Tibial artery (tissue), 4 donors: ENCODE measurements around the gene ANKFY1.

ENCODE experiments used
- DNase-seq, 2 donors: peaks; one replicate each; pipeline ENCODE4 v3.0.0-alpha.2; 2019
- H3K27ac ChIP-seq, 2 donors: fragments of 200-600 bp; sonication (generic) in 1 of 2; 1 replicate in 1 of 2; 2 replicates in 1 of 2; pipeline ENCODE4 v1.5.1; 2018 to 2019; ENCODE audit warnings: mild to moderate bottlenecking in 1 of 2
- H3K27me3 ChIP-seq, 2 donors: fragments of 200-600 bp; sonication (generic) in 1 of 2; one replicate each; pipeline versions ENCODE4 v1.5.1 to v1.6.0; 2016 to 2019
- H3K36me3 ChIP-seq, 3 donors: fragments of 200-600 bp; sonication (generic) in 2 of 3; one replicate each; pipeline ENCODE4 v1.5.1; 2016 to 2019; ENCODE audit warnings: mild to moderate bottlenecking in 2 of 3
- H3K4me1 ChIP-seq, 4 donors: fragments of 200-600 bp; sonication (generic) in 2 of 4; 1 replicate in 3 of 4; 2 replicates in 1 of 4; pipeline ENCODE4 v1.5.1; 2016 to 2019
- H3K4me3 ChIP-seq, 2 donors: fragments of 200-600 bp; sonication (generic) in 1 of 2; 1 replicate in 1 of 2; 2 replicates in 1 of 2; pipeline ENCODE4 v1.5.1; 2018 to 2019; ENCODE audit warnings: mild to moderate bottlenecking in 2 of 2
- H3K9me3 ChIP-seq, 3 donors: fragments of 200-600 bp; sonication (generic) in 1 of 3; one replicate each; pipeline ENCODE4 v1.5.1; 2016 to 2019
- intact Hi-C: fragments of 100-400 bp; cut with DNase I; formaldehyde crosslinking; loops from one replicate; pipeline ENCODE4 v1.15.0; 2023; ENCODE audit warnings: low total_unique reads
- TF ChIP-seq, protein P1 (sequence below), 2 experiments: fragments of 200-600 bp in 1 of 2; fragments of 450-650 bp in 1 of 2; IDR thresholded peaks; one replicate each; pipeline ENCODE4 v1.5.1; 2017 to 2019; ENCODE audit warnings: antibody characterized with exemption in 2 of 2, mild to moderate bottlenecking in 1 of 2, moderate library complexity in 1 of 2

Gene ANKFY1

GRCh38 chr17:4162321-4162720, 101.5 kb downstream of the ANKFY1 start:
- no peak for DNase-seq
- TF ChIP-seq, protein P1, sequence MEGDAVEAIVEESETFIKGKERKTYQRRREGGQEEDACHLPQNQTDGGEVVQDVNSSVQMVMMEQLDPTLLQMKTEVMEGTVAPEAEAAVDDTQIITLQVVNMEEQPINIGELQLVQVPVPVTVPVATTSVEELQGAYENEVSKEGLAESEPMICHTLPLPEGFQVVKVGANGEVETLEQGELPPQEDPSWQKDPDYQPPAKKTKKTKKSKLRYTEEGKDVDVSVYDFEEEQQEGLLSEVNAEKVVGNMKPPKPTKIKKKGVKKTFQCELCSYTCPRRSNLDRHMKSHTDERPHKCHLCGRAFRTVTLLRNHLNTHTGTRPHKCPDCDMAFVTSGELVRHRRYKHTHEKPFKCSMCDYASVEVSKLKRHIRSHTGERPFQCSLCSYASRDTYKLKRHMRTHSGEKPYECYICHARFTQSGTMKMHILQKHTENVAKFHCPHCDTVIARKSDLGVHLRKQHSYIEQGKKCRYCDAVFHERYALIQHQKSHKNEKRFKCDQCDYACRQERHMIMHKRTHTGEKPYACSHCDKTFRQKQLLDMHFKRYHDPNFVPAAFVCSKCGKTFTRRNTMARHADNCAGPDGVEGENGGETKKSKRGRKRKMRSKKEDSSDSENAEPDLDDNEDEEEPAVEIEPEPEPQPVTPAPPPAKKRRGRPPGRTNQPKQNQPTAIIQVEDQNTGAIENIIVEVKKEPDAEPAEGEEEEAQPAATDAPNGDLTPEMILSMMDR (IDR thresholded peaks at IDR 0.05): no peak
- Histone ChIP-seq H3K4me3 (no peak overlapping the region), H3K27ac (peak overlapping the region; percentile 64 to 71), H3K4me1 (peaks cover 0 to 36% (median 17%) of the 10 kb centered on the region in 4 donors), H3K27me3 (no peaks in the 10 kb centered on the region), H3K36me3 (peaks cover 10 to 51% (median 46%) of the 10 kb centered on the region in 3 donors), H3K9me3 (no peaks in the 10 kb centered on the region)
- intact Hi-C loops: no loop called here

DNA sequence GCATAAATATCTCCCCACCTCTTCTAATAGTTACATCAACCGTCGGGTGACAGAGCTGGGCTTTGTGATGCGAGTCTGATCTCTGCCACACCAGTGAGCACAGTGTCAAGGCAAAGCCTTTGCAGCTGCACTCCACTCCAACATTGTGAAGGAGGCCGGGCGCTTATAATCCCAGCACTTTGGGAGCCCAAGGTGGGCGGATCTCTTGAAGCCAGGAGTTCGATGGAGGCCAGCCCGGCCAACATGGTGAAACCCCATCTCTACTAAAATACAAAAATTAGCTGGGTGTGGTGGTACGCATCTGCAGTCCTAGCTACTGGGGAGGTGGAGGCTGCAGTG, 101.8 kb downstream of the ANKFY1 start:
- TF ChIP-seq, protein P1 (IDR thresholded peaks at IDR 0.05): no peak
- intact Hi-C loops: no loop called here
- DNase-seq: no peak
- Histone ChIP-seq H3K27me3 (no peaks in the 10 kb centered on the region), H3K36me3 (peaks cover 6 to 51% (median 46%) of the 10 kb centered on the region in 3 donors), H3K9me3 (no peaks in the 10 kb centered on the region), H3K4me1 (peaks cover 0 to 36% (median 17%) of the 10 kb centered on the region in 4 donors), H3K4me3 (no peak overlapping the region), H3K27ac (peak overlapping the region; percentile 64 to 71)

- Histone ChIP-seq H3K27me3 (no peaks in the 10 kb centered on the region), H3K27ac (peak overlapping the region; percentile 64 to 71), H3K9me3 (no peaks in the 10 kb centered on the region), H3K4me3 (no peak overlapping the region), H3K36me3 (peaks cover under 1 to 51% (median 45%) of the 10 kb centered on the region in 3 donors), H3K4me1 (peaks cover 0 to 36% (median 17%) of the 10 kb centered on the region in 4 donors)
- DNase-seq: peak in 1 of 2 donors; percentile 83
- TF ChIP-seq, protein P1 (IDR thresholded peaks at IDR 0.05): peak; percentile 37 to 44
- intact Hi-C loops: no loop called here
These were observed 102.4 kb downstream of the ANKFY1 start for GRCh38 chr17:4161192-4161966.

- peaks cover 0 to 51% (median 46%) of the 10 kb centered on the region in 3 donors for H3K36me3 ChIP-seq
- H3K4me1 ChIP-seq: peaks cover 0 to 36% (median 17%) of the 10 kb centered on the region in 4 donors
- TF ChIP-seq, protein P1 (IDR thresholded peaks at IDR 0.05): no peak
- no peak for DNase-seq
- no peaks in the 10 kb centered on the region for H3K27me3 ChIP-seq
- intact Hi-C loops: no loop called here
- no peak overlapping the region for H3K4me3 ChIP-seq
- peak overlapping the region; percentile 64 to 71 for H3K27ac ChIP-seq
- H3K9me3 ChIP-seq: no peaks in the 10 kb centered on the region
These were observed 103.4 kb downstream of the ANKFY1 start for GRCh38 chr17:4160294-4160859.

DNA sequence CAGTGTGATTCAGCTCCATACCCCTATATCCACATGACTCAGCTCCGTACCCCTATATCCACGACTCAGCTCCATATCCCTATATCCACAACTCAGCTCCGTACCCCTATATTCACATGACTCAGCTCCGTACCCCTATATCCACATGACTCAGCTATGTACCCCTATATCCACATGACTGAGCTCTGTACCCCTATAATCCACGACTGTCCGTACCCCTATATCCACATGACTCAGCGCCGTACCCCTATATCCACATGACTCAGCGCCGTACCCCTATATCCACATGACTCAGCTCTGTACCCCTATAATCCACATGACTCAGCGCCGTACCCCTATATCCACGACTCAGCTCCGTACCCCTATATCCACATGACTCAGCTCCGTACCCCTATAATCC, 104.0 kb downstream of the ANKFY1 start:
- Histone ChIP-seq H3K4me1 (peaks cover 0 to 36% (median 17%) of the 10 kb centered on the region in 4 donors), H3K4me3 (no peak overlapping the region), H3K9me3 (no peaks in the 10 kb centered on the region), H3K27me3 (no peaks in the 10 kb centered on the region), H3K27ac (no peak overlapping the region), H3K36me3 (peaks cover 0 to 51% (median 44%) of the 10 kb centered on the region in 3 donors)
- TF ChIP-seq, protein P1 (IDR thresholded peaks at IDR 0.05): no peak
- intact Hi-C loops: no loop called here
- no peak for DNase-seq
